GM18907 (cell line): ENCODE data around the gene AP5S1.
A peak's percentile ranks its signal among the peaks of the same experiment; 100 is the strongest.
"Not testable (repeated sequence)": the region's sequence is repeated elsewhere in the genome, so short reads cannot be mapped to it uniquely, and the experiment has no call there.

ENCODE experiments used
- ATAC-seq: cut with Tn5 transposase; IDR thresholded peaks from one replicate; pipeline ENCODE4 v1.9.1; 2021; ENCODE audit warnings: mild to moderate bottlenecking, moderate library complexity; ENCODE audit not compliant: unreplicated experiment

AP5S1 gene

DNA sequence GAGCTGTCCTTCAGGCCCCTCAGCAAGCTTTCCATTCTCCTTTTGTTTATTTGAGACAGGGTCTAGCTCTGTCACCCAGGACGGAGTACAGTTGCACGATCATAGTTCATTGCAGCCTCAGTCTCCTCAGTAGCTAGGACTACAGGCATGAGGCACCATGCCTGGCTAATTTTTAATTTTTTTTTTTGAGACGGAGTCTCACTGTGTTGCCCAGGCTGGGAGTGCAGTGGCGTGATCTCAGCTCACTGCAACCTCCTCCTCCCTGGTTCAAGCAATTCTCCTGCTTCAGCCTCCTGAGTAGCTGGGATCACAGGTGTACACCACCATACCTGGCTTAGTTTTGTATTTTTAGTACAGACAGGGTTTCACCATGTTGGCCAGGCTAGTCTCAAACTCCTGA, 31.1 kb upstream of the AP5S1 start:
- not testable (repeated sequence) for ATAC-seq

- ATAC-seq: not testable (repeated sequence)
Observed at GRCh38 chr20:3794168-3794567, 26.2 kb upstream of the AP5S1 start.

DNA sequence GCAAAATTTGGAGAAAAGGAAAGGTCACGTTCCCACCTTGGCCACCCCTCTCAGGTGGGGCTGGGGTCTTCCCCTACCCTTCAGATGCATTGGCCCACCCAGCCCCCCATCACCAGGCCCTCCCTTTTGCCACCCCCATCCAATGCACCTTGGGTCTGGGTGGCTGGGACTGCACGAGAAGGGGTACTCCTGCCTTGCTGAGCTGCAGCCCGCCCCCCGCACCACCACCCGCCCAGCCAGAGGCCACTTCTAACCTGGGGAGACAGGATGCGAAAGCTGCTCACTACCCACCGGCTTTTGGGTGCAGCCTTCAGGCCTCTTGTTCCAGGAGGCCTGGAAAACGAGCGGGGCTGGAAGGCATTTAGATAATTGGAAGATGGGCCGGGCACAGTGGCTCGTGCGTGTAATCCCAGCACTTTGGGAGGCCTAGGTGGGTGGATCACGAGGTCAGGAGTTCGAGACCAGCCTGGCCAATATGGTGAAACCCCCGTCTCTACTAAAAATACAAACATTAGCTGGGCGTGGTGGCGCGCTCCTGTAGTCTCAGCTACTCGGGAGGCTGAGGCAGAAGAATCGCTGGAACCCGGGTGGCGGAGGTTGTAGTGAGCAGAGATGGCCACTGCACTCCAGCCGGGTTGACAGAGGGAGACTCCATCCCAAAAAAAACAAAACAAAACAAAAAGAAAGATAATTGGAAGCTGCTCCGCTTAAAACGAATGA, 25.5 kb upstream of the AP5S1 start:
- no peak for ATAC-seq

DNA sequence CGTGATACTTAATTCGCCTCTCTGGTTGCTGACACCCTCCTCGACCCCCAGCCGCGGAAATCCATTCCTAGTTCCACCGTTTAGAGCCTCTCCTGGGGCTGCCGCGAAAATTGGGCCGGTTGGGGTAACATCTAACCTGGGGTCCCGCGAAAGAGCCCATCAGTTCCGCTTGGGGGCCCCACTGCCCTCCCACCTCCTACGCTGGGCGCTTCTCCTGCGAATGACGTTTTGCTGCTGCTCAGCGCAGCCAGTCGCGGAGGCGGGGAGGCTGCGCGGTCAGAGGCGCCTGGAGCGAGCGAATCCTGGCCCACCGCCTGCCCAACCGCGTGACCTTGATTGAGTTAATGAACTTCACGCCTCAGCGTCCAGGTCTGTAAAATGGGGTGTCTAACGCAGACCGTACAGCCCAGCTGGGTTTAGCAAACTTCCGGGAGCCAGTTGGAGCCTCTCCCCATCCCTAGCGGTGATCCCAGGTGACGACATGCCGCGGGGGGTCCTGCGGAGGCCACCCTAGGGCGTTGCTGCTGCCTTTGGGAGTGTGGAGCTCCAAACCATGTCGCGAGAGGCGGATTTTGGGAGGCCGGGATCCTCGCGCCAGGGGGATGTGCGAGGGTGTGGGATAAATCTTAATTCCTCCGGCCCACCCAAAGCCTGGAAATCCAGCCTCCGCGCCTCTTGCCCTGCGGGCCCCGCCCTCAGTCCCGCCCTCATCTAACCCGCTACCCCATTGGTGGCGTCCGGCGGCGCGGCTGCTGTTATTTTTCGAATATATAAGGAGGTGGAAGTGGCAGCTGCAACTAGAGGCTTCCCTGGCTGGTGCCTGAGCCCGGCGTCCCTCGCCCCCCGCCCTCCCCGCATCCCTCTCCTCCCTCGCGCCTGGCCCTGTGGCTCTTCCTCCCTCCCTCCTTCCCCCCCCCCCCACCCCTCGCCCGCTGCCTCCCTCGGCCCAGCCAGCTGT, 24.6 kb upstream of the AP5S1 start, which contains the start of gene CDC25B:
Gene CDC25B, plus strand, starts transcription at position 800 of the 958 bp plus-strand sequence. CDS start 222 bp downstream, outside the sequence.
- ATAC-seq: peak; percentile 68

DNA sequence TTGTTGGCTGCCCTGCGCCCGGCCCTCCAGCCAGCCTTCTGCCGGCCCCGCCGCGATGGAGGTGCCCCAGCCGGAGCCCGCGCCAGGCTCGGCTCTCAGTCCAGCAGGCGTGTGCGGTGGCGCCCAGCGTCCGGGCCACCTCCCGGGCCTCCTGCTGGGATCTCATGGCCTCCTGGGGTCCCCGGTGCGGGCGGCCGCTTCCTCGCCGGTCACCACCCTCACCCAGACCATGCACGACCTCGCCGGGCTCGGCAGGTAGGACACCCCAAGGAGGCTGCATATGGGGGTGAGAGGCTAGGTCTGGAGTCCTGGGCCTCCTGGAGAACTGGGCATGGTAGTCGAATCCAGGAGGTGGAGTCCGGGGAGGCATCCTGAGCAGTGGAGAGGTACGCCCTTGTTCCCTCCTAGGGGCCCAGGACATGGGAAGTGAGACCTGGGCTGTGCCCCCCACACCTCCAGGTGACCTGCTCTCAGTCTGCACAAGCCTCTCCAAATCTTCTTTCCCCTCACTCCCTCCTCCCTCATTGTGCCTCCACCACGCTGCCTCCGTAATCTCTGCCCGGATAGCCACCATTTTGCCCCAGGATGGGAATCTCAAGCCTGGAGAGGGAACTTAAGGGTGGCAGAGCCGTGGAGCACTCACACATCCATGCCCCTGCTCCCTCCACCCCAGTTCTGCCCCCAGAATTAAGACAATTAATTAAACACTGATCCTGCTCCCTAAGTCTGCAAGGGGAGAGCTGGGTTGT, 23.7 kb upstream of the AP5S1 start:
- peak; percentile 2 for ATAC-seq

GRCh38 chr20:3797226-3797545, 23.2 kb upstream of the AP5S1 start:
- no peak for ATAC-seq

- ATAC-seq: no peak
Observed at GRCh38 chr20:3797592-3798372, 22.6 kb upstream of the AP5S1 start.

- ATAC-seq: no peak
Observed at GRCh38 chr20:3798373-3798768, 22.0 kb upstream of the AP5S1 start.

DNA sequence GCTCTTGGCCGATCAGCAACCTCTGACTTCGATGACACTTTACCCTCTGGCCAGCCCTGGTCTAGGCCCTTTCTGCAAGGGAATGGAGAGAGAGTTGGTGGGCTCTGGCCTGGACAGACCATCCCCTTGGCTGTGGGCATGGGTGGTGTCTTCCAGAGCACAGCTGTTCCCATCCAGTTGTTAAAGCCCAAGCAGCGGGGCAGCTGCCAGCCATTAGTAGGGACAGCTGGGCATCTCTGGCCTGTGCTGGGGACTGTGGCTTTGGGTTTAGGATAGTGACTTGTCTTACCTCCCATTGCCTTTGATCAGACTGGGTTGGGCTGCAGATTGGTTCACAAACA, 21.5 kb upstream of the AP5S1 start:
- ATAC-seq: no peak

DNA sequence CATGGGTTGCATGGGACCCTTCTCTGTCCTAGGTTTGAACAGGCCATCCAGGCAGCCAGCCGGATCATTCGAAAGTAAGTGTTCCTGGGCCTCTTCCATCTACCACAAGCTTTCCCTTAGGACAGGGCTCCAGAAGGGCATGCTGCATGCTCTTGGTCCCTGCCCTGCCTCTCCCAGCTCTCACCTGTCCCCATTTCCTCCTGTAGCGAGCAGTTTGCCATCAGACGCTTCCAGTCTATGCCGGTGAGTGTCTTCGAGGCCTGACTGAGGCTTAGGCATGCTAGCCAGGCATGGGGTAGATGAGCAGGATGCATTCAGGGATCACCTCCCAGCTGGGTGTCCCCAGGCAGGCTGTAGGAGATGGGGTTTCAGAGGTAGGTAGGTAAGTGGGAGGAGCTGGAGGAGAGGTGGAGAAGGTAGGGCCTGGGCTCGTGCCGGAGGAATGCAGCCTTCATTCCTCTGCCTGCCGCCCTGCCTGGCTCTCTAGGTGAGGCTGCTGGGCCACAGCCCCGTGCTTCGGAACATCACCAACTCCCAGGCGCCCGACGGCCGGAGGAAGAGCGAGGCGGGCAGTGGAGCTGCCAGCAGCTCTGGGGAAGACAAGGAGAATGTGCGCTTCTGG, 20.0 kb upstream of the AP5S1 start:
- no peak for ATAC-seq

DNA sequence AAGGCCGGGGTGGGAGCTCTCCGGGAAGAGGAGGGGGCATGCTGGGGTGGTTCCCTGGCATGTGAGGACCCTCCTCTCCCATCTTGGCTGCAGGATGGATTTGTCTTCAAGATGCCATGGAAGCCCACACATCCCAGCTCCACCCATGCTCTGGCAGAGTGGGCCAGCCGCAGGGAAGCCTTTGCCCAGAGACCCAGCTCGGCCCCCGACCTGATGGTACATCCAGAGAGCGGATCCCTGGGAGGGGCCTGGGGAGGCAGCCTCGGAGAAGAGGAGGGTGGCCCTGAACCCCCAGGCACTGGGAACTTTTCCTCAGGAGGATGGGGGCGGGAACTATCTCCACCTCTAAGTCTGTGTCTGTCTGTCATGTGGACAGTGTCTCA, 19.5 kb upstream of the AP5S1 start:
- ATAC-seq: no peak

GRCh38 chr20:3801299-3801698, 19.0 kb upstream of the AP5S1 start:
- ATAC-seq: no peak

- ATAC-seq: no peak
Observed at GRCh38 chr20:3801846-3802245, 18.5 kb upstream of the AP5S1 start.

DNA sequence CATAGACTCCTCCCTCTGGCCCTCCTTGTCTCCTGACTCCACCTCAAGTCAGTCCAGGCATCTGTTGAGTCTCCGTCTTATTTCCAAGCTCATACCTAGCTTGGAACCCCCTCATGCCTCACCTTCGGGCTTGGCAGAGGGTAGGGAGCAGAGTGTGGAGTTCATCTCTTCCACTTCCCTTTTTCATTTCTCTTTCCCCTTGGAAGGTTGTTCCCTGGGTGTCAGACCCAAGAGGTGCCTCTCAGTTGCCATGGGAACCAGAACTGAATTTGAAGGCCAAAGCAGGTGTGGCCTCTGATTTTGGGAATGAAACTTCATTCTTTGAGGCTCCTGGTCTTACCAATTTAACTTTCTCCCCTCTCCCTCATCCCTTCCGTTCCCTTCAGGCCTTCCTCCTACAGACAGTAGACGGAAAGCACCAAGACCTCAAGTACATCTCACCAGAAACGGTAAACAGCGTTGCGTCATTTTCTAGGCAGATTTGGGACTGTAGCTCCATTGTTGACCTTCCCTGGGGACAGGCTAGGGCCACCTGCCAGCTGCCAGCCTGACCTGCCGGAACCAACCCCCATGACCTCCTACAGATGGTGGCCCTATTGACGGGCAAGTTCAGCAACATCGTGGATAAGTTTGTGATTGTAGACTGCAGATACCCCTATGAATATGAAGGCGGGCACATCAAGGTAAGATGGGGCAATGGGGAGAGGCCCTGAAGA, 17.7 kb upstream of the AP5S1 start:
- ATAC-seq: no peak

- no peak for ATAC-seq
Observed at GRCh38 chr20:3803289-3803688, 17.1 kb upstream of the AP5S1 start.

DNA sequence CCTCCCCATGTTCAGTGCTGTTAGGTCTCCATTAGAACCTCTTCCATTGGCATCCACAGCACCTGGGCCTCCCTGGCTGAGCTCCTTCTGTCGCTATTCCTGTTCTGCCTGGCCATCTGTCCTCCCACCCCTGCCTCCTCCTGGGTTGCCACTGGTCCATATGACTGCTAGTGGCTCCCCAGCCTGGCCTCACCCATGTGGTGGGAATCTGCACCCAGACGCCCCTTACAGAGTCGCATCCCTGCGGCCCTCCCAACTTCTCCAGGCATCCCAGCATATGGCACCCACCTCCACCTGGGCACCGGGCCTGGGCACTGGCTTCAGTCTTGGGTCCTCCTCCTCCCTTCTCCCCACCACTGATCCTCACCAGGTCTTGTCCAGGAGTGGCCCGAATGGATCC, 16.5 kb upstream of the AP5S1 start:
- ATAC-seq: no peak

DNA sequence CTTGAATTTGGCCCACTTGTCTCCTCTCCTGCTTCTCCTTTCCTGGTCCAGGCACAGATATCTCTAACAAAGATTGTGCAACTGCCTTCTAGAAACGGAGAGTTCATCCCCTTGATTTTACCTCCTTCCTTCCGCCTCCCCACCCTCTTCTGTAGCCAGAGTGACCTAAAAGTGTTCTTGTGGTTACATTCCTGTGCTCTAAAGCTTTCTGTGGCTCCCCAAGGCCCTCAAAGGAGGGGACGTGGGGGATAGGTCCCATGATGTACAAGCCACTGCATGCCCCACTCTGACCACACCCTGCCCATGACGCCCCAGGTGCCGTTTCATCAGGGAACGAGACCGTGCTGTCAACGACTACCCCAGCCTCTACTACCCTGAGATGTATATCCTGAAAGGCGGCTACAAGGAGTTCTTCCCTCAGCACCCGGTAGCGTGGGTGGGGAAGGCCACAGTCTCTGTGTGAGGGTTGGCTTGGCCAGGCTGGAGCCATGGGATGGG, 16.0 kb upstream of the AP5S1 start:
- no peak for ATAC-seq

DNA sequence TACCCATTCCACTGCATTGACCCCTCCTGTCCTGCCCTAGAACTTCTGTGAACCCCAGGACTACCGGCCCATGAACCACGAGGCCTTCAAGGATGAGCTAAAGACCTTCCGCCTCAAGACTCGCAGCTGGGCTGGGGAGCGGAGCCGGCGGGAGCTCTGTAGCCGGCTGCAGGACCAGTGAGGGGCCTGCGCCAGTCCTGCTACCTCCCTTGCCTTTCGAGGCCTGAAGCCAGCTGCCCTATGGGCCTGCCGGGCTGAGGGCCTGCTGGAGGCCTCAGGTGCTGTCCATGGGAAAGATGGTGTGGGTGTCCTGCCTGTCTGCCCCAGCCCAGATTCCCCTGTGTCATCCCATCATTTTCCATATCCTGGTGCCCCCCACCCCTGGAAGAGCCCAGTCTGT, 15.6 kb upstream of the AP5S1 start:
- no peak for ATAC-seq

DNA sequence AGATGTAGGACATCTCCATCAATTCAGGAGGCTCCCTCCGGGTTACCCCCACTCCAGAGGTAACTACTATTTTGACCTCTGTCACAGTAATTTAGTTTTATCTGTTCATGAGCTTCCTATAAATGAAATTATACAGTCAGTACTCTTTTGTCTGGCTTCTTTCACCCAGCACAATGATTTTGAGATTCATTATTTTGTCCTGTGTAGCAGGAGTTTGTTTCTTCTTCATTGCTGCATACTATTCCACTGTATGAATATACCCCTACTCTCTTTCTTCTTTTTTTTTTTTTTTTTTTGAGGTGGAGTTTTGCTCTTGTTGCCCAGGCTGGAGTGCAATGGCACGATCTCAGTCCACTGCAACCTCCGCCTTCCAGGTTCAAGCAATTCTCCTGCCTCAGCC, 11.8 kb upstream of the AP5S1 start:
- ATAC-seq: no peak
